HT-29 (cell line): ENCODE data around the gene OTUD6A. TPM values are rescaled to one million over a fixed set of nuclear protein-coding genes. Genes with fewer than 3 reads are reported as not detected.

Experiments used
- DNase-seq: peaks from one replicate; pipeline ENCODE4 v3.0.0-alpha.2; 2015; ENCODE audit warnings: low spot score
- total RNA-seq: library from RNA; depleted of rRNA; stranded (reverse); fragments of >200 nt; shearing (Covaris generic); gene quantifications from 2 replicates; pipeline ENCODE4 v1.2.3, GENCODE V29; 2014; rRNA removed

OTUD6A gene
- total RNA-seq = not detected in 2 replicates

GRCh38 chrX:70062076-70062475 is at the start of gene OTUD6A:
TSS of gene OTUD6A (plus strand) at chrX:70062457. CDS start at chrX:70062525, 68 bp downstream.
- no peak for DNase-seq

- DNase-seq = no peak
Observed at GRCh38 chrX:70012756-70013155, 49.5 kb upstream of the OTUD6A start.

GRCh38 chrX:70013466-70014381 is 48.5 kb upstream of the OTUD6A start:
- DNase-seq = no peak

- DNase-seq = no peak
Observed at GRCh38 chrX:70016513-70016912, 45.7 kb upstream of the OTUD6A start.

GRCh38 chrX:70022616-70023015 is 39.6 kb upstream of the OTUD6A start:
- peak; percentile 13 for DNase-seq

- DNase-seq = no peak
Observed at GRCh38 chrX:70025464-70025863, 36.8 kb upstream of the OTUD6A start.

- no peak for DNase-seq
Observed at GRCh38 chrX:70026112-70026850, 36.0 kb upstream of the OTUD6A start.

GRCh38 chrX:70026851-70027200 is 35.4 kb upstream of the OTUD6A start:
- DNase-seq = no peak

GRCh38 chrX:70029863-70030262 is 32.4 kb upstream of the OTUD6A start:
- DNase-seq = no peak

GRCh38 chrX:70030301-70030767 is 31.9 kb upstream of the OTUD6A start:
- DNase-seq = peak; percentile 75

GRCh38 chrX:70032792-70033191 is 29.5 kb upstream of the OTUD6A start:
- no peak for DNase-seq

GRCh38 chrX:70033348-70034051 is 28.8 kb upstream of the OTUD6A start:
- peak; percentile 27 for DNase-seq

- no peak for DNase-seq
Observed at GRCh38 chrX:70034646-70035045, 27.6 kb upstream of the OTUD6A start.

GRCh38 chrX:70038515-70038914 is 23.7 kb upstream of the OTUD6A start:
- DNase-seq = no peak

- no peak for DNase-seq
Observed at GRCh38 chrX:70038951-70039350, 23.3 kb upstream of the OTUD6A start.

GRCh38 chrX:70039758-70040157 is 22.5 kb upstream of the OTUD6A start:
- DNase-seq = no peak

GRCh38 chrX:70041993-70042392 is 20.3 kb upstream of the OTUD6A start:
- DNase-seq = no peak

- DNase-seq = peak; percentile 21
Observed at GRCh38 chrX:70042399-70043371, 19.6 kb upstream of the OTUD6A start.

GRCh38 chrX:70043685-70044084 is 18.6 kb upstream of the OTUD6A start:
- no peak for DNase-seq

- no peak for DNase-seq
Observed at GRCh38 chrX:70044541-70045245, 17.6 kb upstream of the OTUD6A start.
